Hindlimb muscle (tissue), 1 donor: ENCODE results near the gene COX6A2. TPM values are rescaled to one million over a fixed set of nuclear protein-coding genes. Genes with fewer than 3 reads are reported as not detected.

Experiments used
- DNase-seq: peaks from one replicate; pipeline ENCODE4 v3.0.0-alpha.2; 2013
- polyA plus RNA-seq: library from polyadenylated mRNA; unstranded; fragments of 120-200 nt; gene quantifications from one replicate; pipeline ENCODE4 v1.2.1, GENCODE V29; 2013; ENCODE audit not compliant: insufficient read length

Gene COX6A2
- polyA plus RNA-seq, 1 donor: 360 TPM

- DNase-seq: no peak
These were observed 20.8 kb downstream of the COX6A2 start for GRCh38 chr16:31407406-31407805.

- no peak for DNase-seq
These were observed 23.7 kb downstream of the COX6A2 start for GRCh38 chr16:31404353-31405064.

- DNase-seq: no peak
These were observed 24.4 kb downstream of the COX6A2 start for GRCh38 chr16:31403590-31404352.

- no peak for DNase-seq
These were observed 25.5 kb downstream of the COX6A2 start for GRCh38 chr16:31402687-31403086.

GRCh38 chr16:31401436-31401835 lies 26.7 kb downstream of the COX6A2 start:
- DNase-seq: no peak

GRCh38 chr16:31400191-31400590 lies 28.0 kb downstream of the COX6A2 start:
- no peak for DNase-seq

- no peak for DNase-seq
These were observed 30.5 kb downstream of the COX6A2 start for GRCh38 chr16:31397701-31398100.

GRCh38 chr16:31397096-31397660 lies 31.0 kb downstream of the COX6A2 start:
- DNase-seq: no peak

- DNase-seq: peak; percentile 12
These were observed 32.5 kb downstream of the COX6A2 start for GRCh38 chr16:31395647-31396046.

- no peak for DNase-seq
These were observed 35.1 kb downstream of the COX6A2 start, which contains the start of gene ITGAD for GRCh38 chr16:31393056-31393455. ITGAD (plus strand) TSS chr16:31393335; CDS start chr16:31393361, 26 bp downstream.

GRCh38 chr16:31390504-31391041 lies 37.6 kb downstream of the COX6A2 start:
- DNase-seq: no peak

- DNase-seq: no peak
These were observed 39.6 kb downstream of the COX6A2 start for GRCh38 chr16:31388535-31388934.

GRCh38 chr16:31386157-31386984 lies 41.8 kb downstream of the COX6A2 start:
- DNase-seq: no peak

- no peak for DNase-seq
These were observed 42.5 kb downstream of the COX6A2 start for GRCh38 chr16:31385680-31386079.

GRCh38 chr16:31382485-31383161 lies 45.5 kb downstream of the COX6A2 start:
- peak; percentile 36 for DNase-seq

- DNase-seq: no peak
These were observed 48.0 kb downstream of the COX6A2 start for GRCh38 chr16:31380201-31380600.

Other genes starting within 250 kb of the COX6A2 start
- gene FUS, start 248.2 kb downstream of the COX6A2 start, polyA plus RNA-seq: 398 TPM
- gene PYCARD, start 225.6 kb downstream of the COX6A2 start, polyA plus RNA-seq: 9.1 TPM
- 98.3 TPM for gene TRIM72, start 214.2 kb downstream of the COX6A2 start, polyA plus RNA-seq
- gene PYDC1, start 211.2 kb downstream of the COX6A2 start, polyA plus RNA-seq: 2.3 TPM
- 4.7 TPM for gene ITGAM, start 168.4 kb downstream of the COX6A2 start, polyA plus RNA-seq
- gene ITGAX, start 73.2 kb downstream of the COX6A2 start, polyA plus RNA-seq: 2.9 TPM
- gene ITGAD, start 35.0 kb downstream of the COX6A2 start, polyA plus RNA-seq: 0.45 TPM
- gene ZNF843, start 14.4 kb upstream of the COX6A2 start, polyA plus RNA-seq: 4.1 TPM
- gene ARMC5, start 31.1 kb upstream of the COX6A2 start, polyA plus RNA-seq: 11.0 TPM
- 114 TPM for gene TGFB1I1, start 43.8 kb upstream of the COX6A2 start, polyA plus RNA-seq
- 7.8 TPM for gene SLC5A2, start 54.8 kb upstream of the COX6A2 start, polyA plus RNA-seq
- 48.4 TPM for gene RUSF1, start 80.0 kb upstream of the COX6A2 start, polyA plus RNA-seq
- gene AHSP, start 99.5 kb upstream of the COX6A2 start, polyA plus RNA-seq: 10.4 TPM